GM21526 (cell line): ENCODE results near the gene MAGIX.
"Not testable (repeated sequence)": the region's sequence is repeated elsewhere in the genome, so short reads cannot be mapped to it uniquely, and the experiment has no call there.

ENCODE experiments used
- ATAC-seq: cut with Tn5 transposase; IDR thresholded peaks from one replicate; pipeline ENCODE4 v1.9.1; 2021; ENCODE audit warnings: moderate library complexity; ENCODE audit not compliant: unreplicated experiment, low FRiP score

The MAGIX gene

DNA sequence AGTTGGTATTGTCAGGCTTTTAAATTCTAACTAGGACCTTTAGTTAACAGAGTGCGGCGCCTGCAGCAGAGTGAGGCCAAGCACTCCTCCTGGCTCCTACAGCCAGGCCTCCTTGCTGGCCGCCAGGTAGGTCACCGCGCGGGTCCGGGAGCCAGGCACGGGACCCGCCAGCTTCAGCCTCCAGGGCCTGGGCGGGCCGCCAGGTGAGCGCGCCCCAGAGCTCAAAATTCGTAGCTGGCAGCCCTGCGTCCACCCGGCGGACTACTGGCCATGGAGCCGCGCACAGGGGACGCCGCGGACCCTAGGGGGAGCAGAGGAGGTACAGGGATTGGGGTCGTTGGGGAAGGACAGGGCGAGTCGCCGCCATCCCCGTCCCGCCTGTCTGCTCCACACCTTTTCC, at the start of gene MAGIX:
Gene MAGIX (plus strand): TSS at position 139 of the 400 bp plus-strand sequence. CDS start 132 bp downstream, at position 271.
- ATAC-seq: no peak

DNA sequence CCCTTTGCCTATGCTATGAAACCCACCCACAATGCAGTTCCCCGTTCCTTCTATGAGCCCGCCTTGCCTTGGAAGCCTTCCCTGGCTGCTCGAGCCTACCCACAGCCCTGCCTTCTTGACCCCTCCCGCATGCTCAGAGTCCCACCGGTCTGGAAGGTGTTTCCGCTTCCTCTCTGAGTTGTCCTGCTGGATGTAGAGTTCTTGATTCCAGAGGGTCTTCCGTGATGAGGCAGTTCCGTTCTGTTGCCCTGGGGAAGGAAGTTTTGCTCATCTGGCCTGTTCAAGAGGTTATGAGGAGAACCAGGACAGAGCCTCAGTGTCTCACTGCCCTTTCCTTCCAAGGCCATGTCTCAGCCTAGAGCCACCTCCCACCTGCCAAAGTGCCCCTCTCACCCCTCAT, 46.5 kb upstream of the MAGIX start:
- no peak for ATAC-seq

GRCh38 chrX:49116716-49117115, 45.8 kb upstream of the MAGIX start:
- ATAC-seq: no peak

DNA sequence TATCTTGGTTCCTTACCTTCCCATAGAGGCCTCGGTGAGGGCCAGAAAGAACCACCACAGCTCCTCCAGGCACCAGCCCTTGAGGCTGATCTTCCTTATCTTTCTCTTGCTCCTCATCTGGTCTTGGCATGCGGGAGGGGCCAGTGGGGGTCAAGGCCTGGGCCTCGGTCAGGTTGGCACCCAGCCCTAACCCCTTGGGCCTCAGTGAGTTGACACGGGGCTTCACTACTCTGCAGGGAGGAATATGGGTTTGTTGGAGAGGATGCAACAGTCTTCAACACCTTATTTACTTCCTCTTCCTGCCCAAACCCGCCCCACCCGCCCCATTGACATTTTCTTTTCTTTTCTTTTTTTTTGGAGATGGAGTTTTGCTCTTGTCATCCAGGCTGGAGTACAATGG, 45.0 kb upstream of the MAGIX start:
- ATAC-seq: no peak

DNA sequence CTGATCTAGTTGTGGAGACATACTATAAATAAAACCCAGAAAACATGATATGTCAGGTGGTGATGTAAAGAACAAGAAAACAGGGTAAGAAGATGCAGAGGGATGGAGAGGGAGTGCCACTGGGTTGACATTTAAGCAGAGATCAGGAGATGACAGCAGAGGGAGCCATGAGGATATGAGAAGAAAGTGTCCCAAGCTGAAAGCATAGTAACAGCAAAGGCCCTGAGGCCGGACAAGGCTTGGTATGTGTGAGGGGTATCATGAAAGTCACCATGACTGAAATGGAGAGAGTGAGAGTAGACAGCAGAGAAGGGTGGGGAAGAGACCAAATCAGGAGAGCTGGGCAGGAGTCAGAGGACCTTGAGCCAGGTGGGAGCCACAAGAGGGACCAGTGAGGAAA, 42.5 kb upstream of the MAGIX start:
- no peak for ATAC-seq

DNA sequence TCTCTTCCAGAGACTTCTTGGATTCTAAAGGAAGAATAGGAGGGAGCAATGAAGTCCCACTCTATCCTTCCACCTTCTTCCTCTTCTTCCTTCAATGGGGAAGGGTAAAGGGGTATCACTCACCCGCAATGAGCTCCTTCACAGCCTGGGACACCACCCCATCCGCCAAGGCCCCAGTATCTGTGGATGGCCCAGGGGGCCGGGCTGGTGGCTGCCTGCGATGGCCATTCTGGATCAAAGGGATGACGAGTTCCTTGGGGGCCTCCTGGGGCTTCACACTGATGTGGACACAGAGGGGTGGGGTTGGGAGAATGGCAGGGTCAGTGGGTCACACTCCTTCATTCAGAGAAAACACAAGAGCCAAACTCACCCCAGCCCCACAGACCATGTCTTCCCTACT, 40.1 kb upstream of the MAGIX start:
- ATAC-seq: no peak

- ATAC-seq: not testable (repeated sequence)
These were observed 34.8 kb upstream of the MAGIX start for GRCh38 chrX:49127742-49128258.

DNA sequence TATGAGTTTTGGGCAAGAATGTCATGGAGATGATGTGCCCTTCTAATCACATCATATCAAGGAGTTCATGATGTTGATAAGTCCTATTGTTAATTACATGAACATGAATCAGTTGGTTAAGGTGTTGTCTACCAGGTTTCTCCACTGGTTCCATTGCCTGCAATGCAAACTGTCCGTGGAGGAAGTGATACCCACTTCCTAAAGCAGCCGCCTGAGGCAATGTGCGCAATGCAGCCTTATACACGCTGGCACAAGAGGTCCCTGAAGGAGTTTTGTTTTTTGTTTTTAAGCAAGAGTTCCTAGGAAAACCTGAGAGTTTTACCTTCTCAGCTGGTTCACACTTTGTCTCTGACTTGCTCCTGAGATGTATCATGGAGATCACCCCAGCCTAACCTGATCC, 33.1 kb upstream of the MAGIX start:
- ATAC-seq: no peak

DNA sequence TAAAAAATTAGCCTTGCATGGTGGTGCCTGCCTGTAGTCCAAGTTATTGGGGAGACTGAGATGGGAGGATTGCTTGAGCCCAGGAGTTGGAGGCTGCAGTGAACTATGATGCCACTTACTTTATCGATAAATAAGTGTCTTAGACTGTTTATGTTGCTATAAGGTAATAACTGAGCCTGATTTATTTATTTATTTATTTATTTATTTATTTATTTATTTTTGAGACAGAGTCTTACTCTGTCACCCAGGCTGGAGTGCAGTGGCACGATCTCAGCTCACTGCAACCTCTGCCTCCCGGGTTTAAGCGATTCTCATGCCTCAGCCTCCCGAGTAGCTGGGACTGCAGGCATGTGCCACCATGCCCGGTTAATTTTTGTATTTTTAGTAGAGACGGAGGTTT, 30.3 kb upstream of the MAGIX start:
- ATAC-seq: not testable (repeated sequence)

DNA sequence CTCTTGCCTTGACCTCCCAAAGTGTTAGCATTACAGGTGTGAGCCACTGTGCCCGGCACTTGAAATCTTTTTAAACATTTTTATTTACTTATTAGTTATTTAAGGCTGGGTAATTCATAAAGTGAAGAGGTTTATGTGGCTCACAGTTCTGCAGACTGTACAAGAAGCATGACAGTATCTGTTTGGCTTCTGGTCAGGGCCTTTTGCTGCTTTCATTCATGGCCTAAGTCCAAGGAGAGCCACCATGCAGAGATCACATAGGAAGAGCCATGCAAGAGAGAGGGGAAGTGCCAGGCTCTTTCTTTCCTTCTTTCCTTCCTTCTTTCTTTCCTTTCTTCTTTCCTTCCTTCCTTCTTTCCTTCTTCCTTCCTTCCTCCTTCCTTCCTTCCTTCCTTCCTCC, 28.8 kb upstream of the MAGIX start:
- no peak for ATAC-seq

DNA sequence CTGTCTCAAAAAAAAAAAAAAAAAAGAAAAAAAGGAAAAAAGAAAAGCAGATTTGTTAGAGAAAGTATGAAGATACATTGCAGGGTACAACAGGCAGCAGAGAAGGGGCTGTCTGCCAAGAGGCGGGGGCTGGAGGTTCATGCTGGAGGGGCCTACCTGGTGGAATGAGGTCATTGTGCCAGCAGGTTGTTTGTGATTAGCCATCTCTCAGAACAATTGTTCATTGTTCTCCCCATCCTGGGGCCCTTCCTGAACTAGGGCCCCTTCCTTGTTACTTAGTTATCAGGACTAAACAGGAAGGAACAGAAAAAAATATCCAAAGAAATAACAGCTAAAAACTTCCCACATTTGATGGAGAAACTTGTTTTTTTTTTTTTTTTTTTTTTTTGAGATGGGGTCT, 25.1 kb upstream of the MAGIX start:
- ATAC-seq: no peak

DNA sequence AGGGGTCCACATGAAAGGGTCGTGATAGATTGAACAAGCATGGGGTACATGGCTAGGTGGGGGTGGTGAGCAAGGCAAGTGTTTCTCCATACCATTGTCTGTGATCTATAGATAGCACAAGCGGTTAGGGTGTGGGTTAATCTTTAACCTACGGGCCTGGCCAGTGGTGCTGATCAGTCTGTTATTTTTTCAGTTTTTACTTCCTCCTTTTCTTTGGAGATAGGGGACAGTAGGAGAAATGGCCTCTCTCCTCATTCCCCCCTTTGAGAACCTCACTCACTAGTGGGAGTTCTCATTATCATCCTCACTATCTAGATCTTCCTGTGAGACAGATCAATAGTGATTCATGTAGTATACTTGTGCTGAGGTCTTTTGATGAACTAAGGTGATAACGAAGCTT, 22.8 kb upstream of the MAGIX start:
- no peak for ATAC-seq

GRCh38 chrX:49142264-49142663, 20.3 kb upstream of the MAGIX start:
- ATAC-seq: not testable (repeated sequence)

- ATAC-seq: not testable (repeated sequence)
These were observed 19.4 kb upstream of the MAGIX start for GRCh38 chrX:49143154-49143553.

DNA sequence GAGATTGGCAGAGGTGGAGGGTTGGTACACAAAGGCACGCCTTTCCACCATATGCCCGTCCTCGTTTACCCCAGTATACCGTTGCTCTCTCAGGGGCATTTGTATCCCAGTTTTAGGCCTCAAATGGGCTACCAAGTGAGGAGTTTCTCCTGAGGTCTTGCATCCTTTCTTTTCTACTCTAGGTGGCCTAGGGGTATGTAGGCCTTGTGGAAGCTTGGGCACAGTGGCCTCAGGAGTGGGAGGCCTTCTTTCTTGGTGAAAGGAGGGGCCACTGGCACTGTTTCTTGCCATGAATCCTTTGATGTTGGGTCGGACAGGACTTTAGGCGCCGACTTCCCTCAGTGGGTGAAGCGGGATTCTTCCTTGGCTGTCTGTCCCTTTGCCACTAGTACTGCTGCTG, 15.3 kb upstream of the MAGIX start:
- ATAC-seq: no peak

GRCh38 chrX:49147936-49148335, 14.6 kb upstream of the MAGIX start:
- no peak for ATAC-seq

GRCh38 chrX:49148390-49149100, 14.0 kb upstream of the MAGIX start:
- ATAC-seq: not testable (repeated sequence)

DNA sequence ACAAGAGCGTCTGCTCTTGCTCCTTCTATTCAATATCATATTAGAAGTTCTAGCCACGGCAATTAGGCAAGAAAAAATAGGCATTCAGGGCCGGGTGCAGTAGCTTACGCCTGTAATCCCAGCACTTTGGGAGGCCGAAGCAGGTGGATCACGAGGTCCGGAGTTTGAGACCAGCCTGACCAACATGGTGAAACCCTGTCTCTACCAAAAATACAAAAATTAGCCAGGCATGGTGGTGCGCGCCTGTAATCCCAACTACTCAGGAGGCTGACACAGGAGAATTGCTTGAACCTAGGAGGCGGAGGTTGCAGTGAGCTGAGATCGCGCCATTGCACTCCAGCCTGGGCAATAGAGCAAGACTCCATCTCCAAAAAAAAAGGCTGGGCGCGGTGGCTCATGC, 13.3 kb upstream of the MAGIX start:
- ATAC-seq: not testable (repeated sequence)

DNA sequence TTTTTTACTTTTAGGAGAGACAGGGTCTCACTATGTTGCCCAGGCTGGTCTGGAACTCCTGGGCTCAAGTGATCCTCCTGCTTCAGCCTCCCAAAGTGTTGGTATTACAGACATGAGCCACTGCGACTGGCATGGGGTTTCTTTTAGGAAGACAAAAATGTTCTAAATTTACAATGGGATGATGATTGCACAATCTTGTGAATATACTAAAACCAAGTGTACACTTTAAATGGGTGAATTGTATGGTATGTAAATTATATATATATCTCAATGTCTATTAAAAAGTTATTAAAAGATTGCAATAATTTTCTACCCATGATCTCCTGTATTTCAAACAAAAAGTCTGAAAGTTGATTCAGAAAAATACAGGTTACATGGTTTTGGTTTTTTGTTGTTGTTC, 9.1 kb upstream of the MAGIX start:
- ATAC-seq: no peak

DNA sequence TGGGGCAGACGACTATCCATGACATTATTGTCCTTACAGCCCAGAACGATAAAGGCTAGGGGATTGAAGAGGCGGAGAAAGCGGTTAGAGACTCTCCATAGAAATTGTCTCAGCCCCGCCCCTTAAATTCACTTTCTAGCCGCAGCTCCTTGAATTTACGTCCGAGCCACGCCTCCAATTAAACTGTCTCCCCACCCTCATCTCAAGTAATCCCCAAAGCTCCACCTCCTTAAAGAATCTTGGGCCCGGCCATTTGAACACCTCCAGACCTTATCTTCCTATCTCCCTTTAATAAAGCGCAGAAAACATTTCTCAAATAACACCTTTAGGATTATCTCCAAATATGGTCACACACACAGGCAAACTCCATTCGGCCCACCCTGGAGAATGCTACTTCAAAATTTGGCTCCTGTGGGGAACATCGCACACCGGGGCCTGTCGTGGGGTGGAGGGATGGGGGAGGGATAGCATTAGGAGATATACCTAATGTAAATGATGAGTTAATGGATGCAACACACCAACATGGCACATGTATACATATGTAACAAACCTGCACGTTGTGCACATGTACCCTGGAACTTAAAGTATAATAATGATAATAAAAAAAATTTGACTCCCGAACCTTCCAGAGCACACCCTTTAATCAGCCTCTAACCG, 7.2 kb upstream of the MAGIX start:
- ATAC-seq: no peak

DNA sequence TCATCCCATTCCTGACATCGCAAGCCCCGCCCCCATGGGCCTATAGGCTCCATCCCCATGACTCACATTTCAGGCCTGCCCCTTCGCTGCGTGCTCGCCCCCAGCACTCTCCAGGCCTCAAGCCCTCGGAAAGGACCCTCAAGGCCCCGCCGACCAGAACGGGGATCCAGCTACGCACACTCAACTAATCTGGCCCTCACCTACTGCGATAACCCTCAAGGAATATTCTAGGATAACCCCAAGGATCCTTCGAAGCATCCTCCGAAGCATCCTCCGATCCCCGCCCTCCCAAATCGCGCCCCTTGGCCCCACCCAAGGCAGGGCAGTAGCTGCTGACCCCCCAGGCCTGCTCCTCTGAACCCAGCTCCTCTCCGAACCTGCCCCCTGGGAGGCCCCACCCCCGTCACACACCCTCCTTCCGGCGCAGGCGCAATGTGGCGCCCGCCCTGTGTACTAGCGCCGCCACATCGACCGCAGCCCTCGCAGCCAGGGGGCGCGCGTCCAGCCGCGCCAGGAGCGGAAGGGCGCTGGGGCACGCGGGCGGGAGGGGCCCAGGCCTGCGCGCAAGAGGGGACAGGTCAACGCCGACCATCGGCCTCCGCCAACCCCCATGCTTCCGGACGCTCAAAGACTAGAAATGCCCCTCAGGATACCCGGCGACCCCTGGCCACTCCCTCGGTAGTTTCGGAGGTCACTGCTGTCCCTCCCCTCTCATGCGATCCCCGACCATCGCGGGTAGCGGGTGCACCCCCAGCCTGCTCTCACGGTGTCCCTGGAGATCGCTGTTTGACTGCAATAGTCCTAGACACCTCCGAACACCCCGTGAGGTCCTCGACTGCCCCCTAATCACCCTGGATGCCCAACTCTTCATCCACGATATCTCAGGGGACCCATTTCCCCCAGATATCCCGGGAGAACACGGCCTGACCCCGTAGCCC, 6.4 kb upstream of the MAGIX start:
- ATAC-seq: peak; percentile 77
